ENCODE data around the gene RNU2-63P.
"Not testable (repeated sequence)": the region's sequence is repeated elsewhere in the genome, so short reads cannot be mapped to it uniquely, and the experiment has no call there.

The RNU2-63P gene

DNA sequence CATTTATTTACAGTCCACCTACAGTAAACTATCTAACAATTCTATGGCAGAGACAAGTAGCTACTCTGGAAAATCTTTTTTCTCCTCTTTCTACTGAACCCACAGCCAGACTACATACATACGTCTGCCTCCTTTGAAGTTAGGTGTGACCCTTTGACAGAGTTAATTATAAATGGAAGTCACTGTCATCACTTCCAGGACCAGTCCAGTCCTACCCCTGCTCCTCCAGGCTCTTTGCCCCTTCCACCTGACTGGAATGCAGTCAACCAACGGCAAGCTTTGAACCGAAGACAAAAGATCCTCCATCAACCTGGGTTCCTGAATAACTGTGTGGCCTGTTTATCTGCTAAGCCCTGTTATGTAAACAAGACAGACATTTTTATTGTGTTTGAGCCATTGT is 35.2 kb downstream of the RNU2-63P start:
- DNase-seq (ENCODE audit: low read depth): not testable (repeated sequence)

DNA sequence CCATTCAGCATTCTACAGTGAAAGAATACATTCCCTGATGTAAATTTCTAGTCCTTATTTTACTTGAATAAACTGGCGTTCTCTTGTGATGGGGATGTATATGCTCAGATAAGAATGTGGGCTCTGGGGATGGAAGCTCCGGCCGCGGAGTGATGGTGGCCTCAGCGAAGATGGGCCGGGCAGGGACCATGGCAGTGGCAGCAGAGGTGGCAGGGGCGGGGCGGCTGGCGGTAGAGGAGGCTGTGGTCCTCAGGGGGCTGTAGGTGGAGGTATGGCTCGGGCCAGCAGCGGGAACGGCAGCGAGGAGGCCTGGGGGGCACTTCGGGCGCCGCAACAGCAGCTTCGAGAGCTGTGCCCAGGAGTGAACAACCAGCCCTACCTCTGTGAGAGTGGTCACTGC is 44.0 kb downstream of the RNU2-63P start:
- DNase-seq (ENCODE audit: low read depth): not testable (repeated sequence)

Measured in activated T-cell treated with anti-CD3 and anti-CD28 coated beads for 48 hours (primary cell).